Type B pancreatic cell (in vitro differentiated cells): ENCODE data around the gene ASIC2. TPM values are rescaled to one million over a fixed set of nuclear protein-coding genes. Genes with fewer than 3 reads are reported as not detected.

ENCODE experiments used
- DNase-seq: peaks from one replicate; pipeline ENCODE4 v3.0.0; 2021; ENCODE audit warnings: mixed read lengths; ENCODE audit not compliant: unreplicated experiment; ENCODE audit errors: extremely low spot score
- H3K27ac Mint-ChIP-seq: 2 replicates; pipeline ENCODE4 v1.8.0; 2021; ENCODE audit warnings: mild to moderate bottlenecking, mixed read lengths
- H3K27me3 Mint-ChIP-seq: 2 replicates; pipeline ENCODE4 v1.8.0; 2021; ENCODE audit warnings: mixed read lengths
- H3K36me3 Mint-ChIP-seq: 2 replicates; pipeline ENCODE4 v1.8.0; 2021; ENCODE audit warnings: mixed read lengths
- H3K4me1 Mint-ChIP-seq: one replicate; pipeline ENCODE4 v1.8.0; 2021; ENCODE audit warnings: mixed read lengths; ENCODE audit not compliant: unreplicated experiment
- H3K4me3 Mint-ChIP-seq: 2 replicates; pipeline ENCODE4 v1.8.0; 2021; ENCODE audit warnings: mild to moderate bottlenecking, mixed read lengths
- H3K9me3 Mint-ChIP-seq: 2 replicates; pipeline ENCODE4 v1.8.0; 2021; ENCODE audit warnings: mixed read lengths
- CTCF ChIP-seq: fragments of 200-600 bp; sonication (generic); conservative IDR thresholded peaks from 2 replicates; pipeline ENCODE4 v1.5.0; 2021; ENCODE audit warnings: antibody characterized with exemption, mild to moderate bottlenecking
- total RNA-seq: library from RNA; stranded (reverse); gene quantifications from 2 replicates; pipeline ENCODE4 v1.2.1, GENCODE V29; 2021; ENCODE audit warnings: low replicate concordance

ASIC2 gene
- total RNA-seq, 1 donor from 2014 or later = 3.4 TPM

DNA sequence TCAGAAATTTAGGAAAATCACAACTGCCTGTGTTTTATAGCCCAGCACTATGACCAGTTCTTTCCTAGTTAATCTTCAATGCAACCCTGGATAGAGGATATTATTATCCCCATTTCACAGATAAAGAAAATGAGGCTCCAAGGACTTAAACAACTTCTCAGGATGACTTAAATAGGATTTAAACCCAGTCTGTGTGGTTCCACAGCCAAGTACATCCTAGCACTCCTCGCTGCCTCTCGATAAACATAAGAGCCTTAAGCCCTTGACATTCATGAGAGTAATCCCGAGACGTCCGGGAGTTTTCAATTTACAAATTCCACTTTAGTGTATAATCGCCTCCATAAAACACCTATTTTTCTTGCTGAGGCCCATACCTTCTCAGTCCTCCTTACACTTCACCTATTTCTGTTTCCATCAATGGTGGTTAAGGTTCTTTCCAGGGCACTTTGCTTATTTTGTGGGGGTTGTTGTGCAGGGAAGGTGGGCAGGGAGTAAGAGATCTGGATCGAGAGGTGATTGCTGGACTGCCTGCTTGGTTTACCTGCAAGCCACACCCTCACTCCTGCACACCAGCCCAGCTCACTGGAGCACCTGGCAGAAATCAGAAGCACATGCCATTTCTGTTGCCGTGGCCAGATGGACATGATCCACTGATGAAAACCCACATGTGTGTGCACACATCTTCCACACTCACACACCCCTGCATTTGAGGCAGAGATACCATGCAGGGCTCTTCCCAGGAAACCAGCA lies 50.5 kb downstream of the ASIC2 start:
- DNase-seq = no peak
- no peak overlapping the region for H3K4me3 Mint-ChIP-seq
- H3K27me3 Mint-ChIP-seq = peaks cover 48% of the 10 kb centered on the region
- no peak for TF ChIP-seq CTCF
- H3K27ac Mint-ChIP-seq = no peak overlapping the region
- H3K36me3 Mint-ChIP-seq = no peaks in the 10 kb centered on the region
- H3K9me3 Mint-ChIP-seq = no peaks in the 10 kb centered on the region
- no peaks in the 10 kb centered on the region for H3K4me1 Mint-ChIP-seq

- no peak for DNase-seq
- H3K9me3 Mint-ChIP-seq = no peaks in the 10 kb centered on the region
- H3K27me3 Mint-ChIP-seq = peaks cover 53% of the 10 kb centered on the region
- no peaks in the 10 kb centered on the region for H3K36me3 Mint-ChIP-seq
- no peak overlapping the region for H3K27ac Mint-ChIP-seq
- H3K4me1 Mint-ChIP-seq = no peaks in the 10 kb centered on the region
- no peak overlapping the region for H3K4me3 Mint-ChIP-seq
- no peak for TF ChIP-seq CTCF
Observed at GRCh38 chr17:33241390-33241789, 51.7 kb downstream of the ASIC2 start.

DNA sequence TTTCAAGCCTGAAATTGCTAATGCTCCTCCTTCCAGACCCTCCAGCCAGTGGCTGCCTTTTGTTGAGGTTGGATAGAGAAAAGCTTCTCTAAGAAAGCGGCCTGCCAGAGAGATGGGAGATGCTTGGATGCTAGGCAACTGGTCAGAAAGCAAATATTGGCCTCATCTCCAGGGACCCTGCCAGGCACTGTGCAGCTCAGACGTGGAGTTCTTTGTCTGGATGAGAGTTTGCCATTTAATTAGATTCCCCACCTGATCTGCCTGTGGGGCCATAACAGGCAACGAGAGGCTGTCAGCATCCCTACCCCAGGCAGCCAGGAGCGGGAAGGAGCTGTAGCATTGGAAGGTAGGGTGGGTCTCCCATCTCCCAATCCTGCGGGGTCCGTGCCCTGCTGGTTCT lies 52.7 kb downstream of the ASIC2 start:
- Mint-ChIP-seq H3K27me3 (peaks cover 49% of the 10 kb centered on the region), H3K36me3 (no peaks in the 10 kb centered on the region), H3K4me3 (no peak overlapping the region), H3K9me3 (no peaks in the 10 kb centered on the region), H3K4me1 (no peaks in the 10 kb centered on the region), H3K27ac (no peak overlapping the region)
- TF ChIP-seq CTCF = no peak
- no peak for DNase-seq

DNA sequence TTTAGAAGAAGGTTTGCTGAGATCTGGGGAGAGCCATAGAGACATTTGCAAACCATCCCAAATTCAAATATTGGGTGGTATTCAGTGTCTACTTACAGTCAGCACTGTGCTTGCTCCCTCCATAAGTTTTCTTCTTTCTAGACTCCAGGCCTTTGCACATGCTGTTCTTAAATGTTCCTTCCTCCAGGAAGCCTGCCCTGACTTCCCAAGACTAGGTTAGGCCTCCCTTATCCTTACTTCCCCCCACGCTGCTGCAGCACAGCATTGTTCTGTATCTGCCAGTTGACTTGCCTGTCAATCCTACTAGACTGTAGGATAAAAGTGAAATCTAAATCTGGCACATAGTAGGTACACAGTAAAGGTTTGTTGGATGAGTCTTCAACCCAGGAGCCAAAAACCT lies 53.4 kb downstream of the ASIC2 start:
- Mint-ChIP-seq H3K36me3 (no peaks in the 10 kb centered on the region), H3K4me3 (no peak overlapping the region), H3K27ac (no peak overlapping the region), H3K27me3 (peaks cover 54% of the 10 kb centered on the region), H3K4me1 (peaks cover 4% of the 10 kb centered on the region), H3K9me3 (no peaks in the 10 kb centered on the region)
- TF ChIP-seq CTCF = no peak
- DNase-seq = no peak

DNA sequence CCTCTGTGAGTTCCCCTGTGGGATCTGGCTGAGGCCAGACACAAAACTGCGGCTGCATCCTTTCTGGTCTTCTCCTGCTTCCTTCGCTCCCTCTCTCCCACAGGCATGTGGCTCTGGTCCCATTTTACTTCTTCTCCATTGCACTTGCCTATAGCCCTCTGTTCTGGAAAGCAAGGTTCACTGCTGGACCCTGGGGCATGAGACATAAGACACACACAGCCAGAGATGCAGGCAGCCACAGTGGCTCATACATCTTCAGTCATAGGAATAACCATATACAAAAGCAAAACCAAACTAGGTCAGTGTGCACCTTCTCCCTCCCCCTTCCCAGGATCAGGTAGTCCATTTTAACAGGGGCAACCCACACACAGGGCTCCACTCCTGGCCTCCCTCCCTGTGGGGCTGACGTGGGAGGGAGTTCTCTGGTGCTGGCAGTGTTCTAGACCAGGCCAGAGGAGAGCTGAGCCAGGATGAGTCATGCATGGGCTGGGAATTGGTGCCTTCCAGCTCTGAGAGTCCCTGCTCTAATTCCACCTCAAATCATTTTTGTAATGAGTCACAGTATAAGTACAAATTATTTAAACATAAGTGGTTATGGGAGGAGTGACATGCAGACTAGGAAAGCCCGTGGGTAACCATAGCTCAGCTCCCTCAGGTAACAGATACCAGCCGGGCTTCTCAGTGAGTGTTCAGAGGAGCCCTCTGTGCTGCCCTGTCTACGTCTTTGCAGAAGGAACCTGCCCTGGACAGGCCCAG lies 58.0 kb downstream of the ASIC2 start:
- DNase-seq = no peak
- no peak for TF ChIP-seq CTCF
- no peak overlapping the region for H3K4me3 Mint-ChIP-seq
- H3K27me3 Mint-ChIP-seq = peaks cover 36% of the 10 kb centered on the region
- no peaks in the 10 kb centered on the region for H3K36me3 Mint-ChIP-seq
- H3K27ac Mint-ChIP-seq = no peak overlapping the region
- H3K9me3 Mint-ChIP-seq = no peaks in the 10 kb centered on the region
- peaks cover 12% of the 10 kb centered on the region for H3K4me1 Mint-ChIP-seq
